Astrocyte (in vitro differentiated cells and primary cell): ENCODE measurements around the gene COX11. TPM values are rescaled to one million over a fixed set of nuclear protein-coding genes. Genes with fewer than 3 reads are reported as not detected.

ENCODE experiments used
- DNase-seq: peaks from one replicate; pipeline ENCODE4 v3.0.0-alpha.2; 2010; ENCODE audit warnings: low read depth
- FAIRE-seq: peaks from 2 replicates; lab custom pipeline; 2011; peaks lifted over from hg19 to GRCh38; lab: Jason Lieb, UNC
- H2AFZ ChIP-seq: 2 replicates; pipeline ENCODE4 v1.6.0; 2012; ENCODE audit warnings: low read depth, low read length, inconsistent platforms
- H3K27ac ChIP-seq: 2 replicates; pipeline ENCODE4 v1.5.1; 2011; ENCODE audit warnings: low read depth, low read length, inconsistent platforms
- H3K27me3 ChIP-seq: 2 replicates; pipeline ENCODE4 v1.6.0; 2011; ENCODE audit warnings: low read length, inconsistent platforms; ENCODE audit not compliant: insufficient read depth
- H3K36me3 ChIP-seq: 2 replicates; pipeline ENCODE4 v1.5.1; 2011; ENCODE audit warnings: low read length, inconsistent platforms; ENCODE audit not compliant: insufficient read depth
- H3K4me1 ChIP-seq: 2 replicates; pipeline ENCODE4 v1.5.1; 2011; ENCODE audit warnings: low read length, inconsistent platforms; ENCODE audit not compliant: insufficient read depth
- H3K4me2 ChIP-seq: 2 replicates; pipeline ENCODE4 v1.6.0; 2012; ENCODE audit warnings: low read length, inconsistent platforms
- H3K4me3 ChIP-seq: 2 replicates; pipeline ENCODE4 v1.5.1; 2011; ENCODE audit warnings: low read depth, mild to moderate bottlenecking, low read length, inconsistent platforms; ENCODE audit not compliant: insufficient read depth
- H3K79me2 ChIP-seq: 2 replicates; pipeline ENCODE4 v1.6.0; 2012; ENCODE audit warnings: mild to moderate bottlenecking, low read length, inconsistent platforms; ENCODE audit not compliant: insufficient read depth
- H3K9ac ChIP-seq: 2 replicates; pipeline ENCODE4 v1.6.0; 2012; ENCODE audit warnings: mild to moderate bottlenecking, low read length, inconsistent platforms
- H3K9me3 ChIP-seq: 2 replicates; pipeline ENCODE4 v1.5.1; 2012; ENCODE audit warnings: low read depth, mild to moderate bottlenecking, low read length, inconsistent platforms; ENCODE audit not compliant: insufficient read depth
- H4K20me1 ChIP-seq: 2 replicates; pipeline ENCODE4 v1.6.0; 2012; ENCODE audit warnings: low read length, inconsistent platforms; ENCODE audit not compliant: insufficient read depth
- H3K27ac Mint-ChIP-seq: one replicate; pipeline ENCODE4 v1.8.0; 2021; ENCODE audit warnings: mild to moderate bottlenecking, mixed read lengths; ENCODE audit not compliant: unreplicated experiment
- H3K27me3 Mint-ChIP-seq: one replicate; pipeline ENCODE4 v1.8.0; 2021; ENCODE audit warnings: low read depth, mixed read lengths; ENCODE audit not compliant: unreplicated experiment
- H3K36me3 Mint-ChIP-seq: one replicate; pipeline ENCODE4 v1.8.0; 2021; ENCODE audit warnings: low read depth, mixed read lengths; ENCODE audit not compliant: unreplicated experiment
- H3K4me1 Mint-ChIP-seq: one replicate; pipeline ENCODE4 v1.8.0; 2021; ENCODE audit warnings: low read depth, mixed read lengths; ENCODE audit not compliant: unreplicated experiment
- H3K4me3 Mint-ChIP-seq: one replicate; pipeline ENCODE4 v1.8.0; 2021; ENCODE audit warnings: mild to moderate bottlenecking, moderate library complexity, mixed read lengths; ENCODE audit not compliant: unreplicated experiment
- H3K9me3 Mint-ChIP-seq: one replicate; pipeline ENCODE4 v1.8.0; 2021; ENCODE audit warnings: mild to moderate bottlenecking, mixed read lengths; ENCODE audit not compliant: unreplicated experiment
- CTCF ChIP-seq: IDR thresholded peaks from 2 replicates; pipeline ENCODE4 v1.5.1; 2011; ENCODE audit warnings: low read depth, mild to moderate bottlenecking, inconsistent platforms, low read length, moderate library complexity; ENCODE audit not compliant: insufficient read depth
- EZH2 ChIP-seq: IDR thresholded peaks from 2 replicates; pipeline ENCODE4 v1.6.1; 2012; ENCODE audit warnings: mild to moderate bottlenecking, low read length, inconsistent platforms; ENCODE audit not compliant: insufficient read depth
- total RNA-seq: library from RNA; stranded (reverse); gene quantifications from 2 replicates; pipeline ENCODE4 v1.2.1, GENCODE V29; 2021

The COX11 gene
- total RNA-seq, 1 donor from 2014 or later, result 36.4 TPM

- TF ChIP-seq EZH2 (no peak), CTCF (no peak)
- Mint-ChIP-seq H3K9me3 (no peaks in the 10 kb centered on the region), H3K4me1 (peaks cover 21% of the 10 kb centered on the region), H3K27ac (no peak overlapping the region), H3K27me3 (no peaks in the 10 kb centered on the region), H3K36me3 (peaks cover 10% of the 10 kb centered on the region), H3K4me3 (no peak overlapping the region)
- peaks cover 20% of the 10 kb centered on the region for H3K4me1 ChIP-seq
- no peaks in the 10 kb centered on the region for H4K20me1 ChIP-seq
- H3K9me3 ChIP-seq, result no peaks in the 10 kb centered on the region
- no peak overlapping the region for H3K9ac ChIP-seq
- H3K4me3 ChIP-seq, result no peak overlapping the region
- H3K36me3 ChIP-seq, result no peaks in the 10 kb centered on the region
- FAIRE-seq (no peak), DNase-seq (no peak)
- no peak overlapping the region for H3K27ac ChIP-seq
- H3K4me2 ChIP-seq, result peak overlapping the region; percentile 45
- H3K79me2 ChIP-seq, result no peaks in the 10 kb centered on the region
- peaks cover 15% of the 10 kb centered on the region for H3K27me3 ChIP-seq
- no peak overlapping the region for H2AFZ ChIP-seq
These were observed 21.1 kb downstream of the COX11 start for GRCh38 chr17:54947396-54947795.

- Histone ChIP-seq H3K4me3 (no peak overlapping the region), H3K9me3 (no peaks in the 10 kb centered on the region), H3K27me3 (peaks cover 15% of the 10 kb centered on the region), H3K4me2 (no peak overlapping the region), H3K4me1 (peaks cover 20% of the 10 kb centered on the region), H3K27ac (no peak overlapping the region), H3K79me2 (no peaks in the 10 kb centered on the region), H4K20me1 (no peaks in the 10 kb centered on the region), H3K36me3 (no peaks in the 10 kb centered on the region), H3K9ac (no peak overlapping the region), H2AFZ (no peak overlapping the region)
- no peaks in the 10 kb centered on the region for H3K27me3 Mint-ChIP-seq
- no peak overlapping the region for H3K27ac Mint-ChIP-seq
- no peak overlapping the region for H3K4me3 Mint-ChIP-seq
- FAIRE-seq, result no peak
- peaks cover 21% of the 10 kb centered on the region for H3K4me1 Mint-ChIP-seq
- H3K9me3 Mint-ChIP-seq, result no peaks in the 10 kb centered on the region
- no peak for DNase-seq
- H3K36me3 Mint-ChIP-seq, result peaks cover 4% of the 10 kb centered on the region
- TF ChIP-seq CTCF (no peak), EZH2 (no peak)
These were observed 22.8 kb downstream of the COX11 start for GRCh38 chr17:54945671-54946070.

GRCh38 chr17:54945231-54945630 is 23.2 kb downstream of the COX11 start:
- Mint-ChIP-seq H3K4me1 (peaks cover 21% of the 10 kb centered on the region), H3K9me3 (no peaks in the 10 kb centered on the region), H3K36me3 (peaks cover 4% of the 10 kb centered on the region), H3K27ac (peak overlapping the region; percentile 93), H3K27me3 (no peaks in the 10 kb centered on the region), H3K4me3 (no peak overlapping the region)
- Histone ChIP-seq H3K36me3 (no peaks in the 10 kb centered on the region), H3K9me3 (no peaks in the 10 kb centered on the region), H3K9ac (no peak overlapping the region), H2AFZ (no peak overlapping the region), H3K4me3 (no peak overlapping the region), H3K27ac (no peak overlapping the region), H3K27me3 (peaks cover 15% of the 10 kb centered on the region), H4K20me1 (no peaks in the 10 kb centered on the region), H3K4me1 (peaks cover 20% of the 10 kb centered on the region), H3K79me2 (no peaks in the 10 kb centered on the region), H3K4me2 (peak overlapping the region; percentile 42)
- TF ChIP-seq EZH2, result no peak
- TF ChIP-seq CTCF, result no peak
- DNase-seq (no peak), FAIRE-seq (no peak)
